HT1080 (cell line): ENCODE data around the gene USP6NL. TPM values are rescaled to one million over a fixed set of nuclear protein-coding genes. Genes with fewer than 3 reads are reported as not detected.

Experiments
- DNase-seq: peaks from one replicate; pipeline ENCODE4 v3.0.0-alpha.2; 2015; ENCODE audit warnings: low read depth
- total RNA-seq: library from RNA; depleted of rRNA; stranded (reverse); fragments of >200 nt; shearing (Covaris generic); gene quantifications from 2 replicates; pipeline ENCODE4 v1.2.3, GENCODE V29; 2014

Gene USP6NL
- total RNA-seq, 1 experiment from 2014 or later = 20.8 TPM

GRCh38 chr10:11617233-11617632 is 5.8 kb upstream of the USP6NL start:
- DNase-seq = no peak

- no peak for DNase-seq
Observed at GRCh38 chr10:11616021-11616420, 4.6 kb upstream of the USP6NL start.

- no peak for DNase-seq
Observed at GRCh38 chr10:11615396-11615795, 3.9 kb upstream of the USP6NL start.

- no peak for DNase-seq
Observed at GRCh38 chr10:11612021-11613001, 861 bp upstream of the USP6NL start.

- DNase-seq = peak; percentile 22
Observed at GRCh38 chr10:11610826-11611247, 613 bp downstream of the USP6NL start.

- DNase-seq = peak; percentile 11
Observed at GRCh38 chr10:11610166-11610825, 1.2 kb downstream of the USP6NL start.

GRCh38 chr10:11609492-11610093 is 1.9 kb downstream of the USP6NL start:
- DNase-seq = no peak

- no peak for DNase-seq
Observed at GRCh38 chr10:11609052-11609451, 2.4 kb downstream of the USP6NL start.

GRCh38 chr10:11608159-11609013 is 3.1 kb downstream of the USP6NL start:
- DNase-seq = no peak

- no peak for DNase-seq
Observed at GRCh38 chr10:11605807-11606408, 5.5 kb downstream of the USP6NL start.

- no peak for DNase-seq
Observed at GRCh38 chr10:11604865-11605650, 6.4 kb downstream of the USP6NL start.

- DNase-seq = no peak
Observed at GRCh38 chr10:11603741-11604140, 7.7 kb downstream of the USP6NL start.

- DNase-seq = no peak
Observed at GRCh38 chr10:11602919-11603523, 8.4 kb downstream of the USP6NL start.

GRCh38 chr10:11602358-11602757 is 9.1 kb downstream of the USP6NL start:
- DNase-seq = no peak

- no peak for DNase-seq
Observed at GRCh38 chr10:11601670-11602069, 9.8 kb downstream of the USP6NL start.

- no peak for DNase-seq
Observed at GRCh38 chr10:11600280-11600679, 11.2 kb downstream of the USP6NL start.

GRCh38 chr10:11598712-11599397 is 12.6 kb downstream of the USP6NL start:
- DNase-seq = no peak

- no peak for DNase-seq
Observed at GRCh38 chr10:11597470-11597869, 14.0 kb downstream of the USP6NL start.

- DNase-seq = no peak
Observed at GRCh38 chr10:11595395-11595692, 16.1 kb downstream of the USP6NL start.
